ENCODE results near the gene SEPTIN14.
"Not testable (repeated sequence)": the region's sequence is repeated elsewhere in the genome, so short reads cannot be mapped to it uniquely, and the experiment has no call there.

Gene SEPTIN14

GRCh38 chr7:55862652-55863051, at the start of gene SEPTIN14:
SEPTIN14 (minus strand) TSS chr7:55862752; CDS start chr7:55861996, 756 bp downstream.
- FAIRE-seq: not testable (repeated sequence)

- FAIRE-seq: no peak
These were observed 41.6 kb upstream of the SEPTIN14 start for GRCh38 chr7:55903985-55904759.

- not testable (repeated sequence) for FAIRE-seq
These were observed 38.5 kb upstream of the SEPTIN14 start for GRCh38 chr7:55901059-55901458.

GRCh38 chr7:55898287-55898686, 35.7 kb upstream of the SEPTIN14 start:
- FAIRE-seq: no peak

GRCh38 chr7:55895021-55895420, 32.5 kb upstream of the SEPTIN14 start:
- FAIRE-seq: no peak

- FAIRE-seq: no peak
These were observed 31.4 kb upstream of the SEPTIN14 start for GRCh38 chr7:55893940-55894339.

GRCh38 chr7:55888378-55888777, 25.8 kb upstream of the SEPTIN14 start:
- FAIRE-seq: not testable (repeated sequence)

GRCh38 chr7:55887821-55888247, 25.3 kb upstream of the SEPTIN14 start:
- FAIRE-seq: no peak

GRCh38 chr7:55884321-55884720, 21.8 kb upstream of the SEPTIN14 start:
- FAIRE-seq: no peak

GRCh38 chr7:55878691-55879090, 16.1 kb upstream of the SEPTIN14 start:
- no peak for FAIRE-seq

GRCh38 chr7:55877308-55877707, 14.8 kb upstream of the SEPTIN14 start:
- FAIRE-seq: no peak

- no peak for FAIRE-seq
These were observed 11.2 kb upstream of the SEPTIN14 start for GRCh38 chr7:55873765-55874164.

- no peak for FAIRE-seq
These were observed 9.5 kb upstream of the SEPTIN14 start for GRCh38 chr7:55871932-55872485.

GRCh38 chr7:55868989-55869388, 6.4 kb upstream of the SEPTIN14 start:
- FAIRE-seq: not testable (repeated sequence)

- FAIRE-seq: not testable (repeated sequence)
These were observed 17.4 kb downstream of the SEPTIN14 start for GRCh38 chr7:55845164-55845563.

- no peak for FAIRE-seq
These were observed 24.0 kb downstream of the SEPTIN14 start for GRCh38 chr7:55838595-55838994.

- no peak for FAIRE-seq
These were observed 35.0 kb downstream of the SEPTIN14 start for GRCh38 chr7:55827577-55827976.

- no peak for FAIRE-seq
These were observed 43.9 kb downstream of the SEPTIN14 start for GRCh38 chr7:55818686-55819085.

- not testable (repeated sequence) for FAIRE-seq
These were observed 65.3 kb downstream of the SEPTIN14 start for GRCh38 chr7:55797260-55797659.

- no peak for FAIRE-seq
These were observed 68.0 kb downstream of the SEPTIN14 start for GRCh38 chr7:55794527-55794926.

GRCh38 chr7:55792048-55792447, 70.5 kb downstream of the SEPTIN14 start:
- FAIRE-seq: no peak

- no peak for FAIRE-seq
These were observed 74.8 kb downstream of the SEPTIN14 start for GRCh38 chr7:55787796-55788195.

- no peak for FAIRE-seq
These were observed 75.7 kb downstream of the SEPTIN14 start for GRCh38 chr7:55786901-55787300.

- not testable (repeated sequence) for FAIRE-seq
These were observed 77.1 kb downstream of the SEPTIN14 start for GRCh38 chr7:55785444-55785843.

- no peak for FAIRE-seq
These were observed 78.4 kb downstream of the SEPTIN14 start for GRCh38 chr7:55784151-55784550.
